H9 (cell line): ENCODE measurements around the gene CRYM. TPM values are rescaled to one million over a fixed set of nuclear protein-coding genes. Genes with fewer than 3 reads are reported as not detected.

Experiments
- DNase-seq: peaks from one replicate; pipeline ENCODE4 v3.0.0-alpha.2; 2017
- H2AFZ ChIP-seq: one replicate; pipeline ENCODE4 v1.6.1; 2013; ENCODE audit warnings: mild to moderate bottlenecking, low read length, control low read depth, moderate library complexity
- H2AK5ac ChIP-seq: 2 replicates; pipeline ENCODE4 v1.6.1; 2013; ENCODE audit warnings: low read length, control low read depth, mixed read lengths; ENCODE audit not compliant: insufficient read length
- H2BK120ac ChIP-seq: one replicate; pipeline ENCODE4 v1.6.1; 2013; ENCODE audit warnings: low read depth, mild to moderate bottlenecking, low read length, control low read depth, inconsistent platforms; ENCODE audit not compliant: poor library complexity, severe bottlenecking
- H2BK12ac ChIP-seq: 2 replicates; pipeline ENCODE4 v1.6.1; 2013; ENCODE audit warnings: low read length, control low read depth, mixed read lengths, low read depth; ENCODE audit not compliant: insufficient read length
- H2BK15ac ChIP-seq: 2 replicates; pipeline ENCODE4 v1.6.1; 2013; ENCODE audit warnings: low read depth, low read length, control low read depth
- H2BK20ac ChIP-seq: one replicate; pipeline ENCODE4 v1.6.1; 2013; ENCODE audit warnings: low read depth, mild to moderate bottlenecking, low read length, control low read depth, inconsistent platforms; ENCODE audit not compliant: poor library complexity, severe bottlenecking
- H2BK5ac ChIP-seq: 2 replicates; pipeline ENCODE4 v1.6.1; 2013; ENCODE audit warnings: low read length, control low read depth, mixed read lengths; ENCODE audit not compliant: insufficient read length
- H3K14ac ChIP-seq: 2 replicates; pipeline ENCODE4 v1.6.1; 2013; ENCODE audit warnings: low read length, control low read depth; ENCODE audit not compliant: insufficient read depth
- H3K18ac ChIP-seq: 2 replicates; pipeline ENCODE4 v1.6.1; 2013; ENCODE audit warnings: low read depth, mild to moderate bottlenecking, mixed read lengths, low read length, control low read depth; ENCODE audit not compliant: insufficient read length
- H3K23ac ChIP-seq: 2 replicates; pipeline ENCODE4 v1.6.1; 2013; ENCODE audit warnings: low read length, control low read depth, mixed read lengths, low read depth; ENCODE audit not compliant: insufficient read length
- H3K23me2 ChIP-seq: 2 replicates; pipeline ENCODE4 v1.6.1; 2013; ENCODE audit warnings: low read depth, mild to moderate bottlenecking, mixed read lengths, low read length, control low read depth; ENCODE audit not compliant: insufficient read length, poor library complexity, severe bottlenecking
- H3K27ac ChIP-seq: 2 replicates; pipeline ENCODE4 v1.5.1; 2013; ENCODE audit warnings: low read length, control low read depth, mixed read lengths, low read depth; ENCODE audit not compliant: insufficient read length
- H3K27me3 ChIP-seq: 2 replicates; pipeline ENCODE4 v1.6.1; 2013; ENCODE audit warnings: low read length, control low read depth, inconsistent platforms; ENCODE audit not compliant: insufficient read depth
- H3K4ac ChIP-seq: 2 replicates; pipeline ENCODE4 v1.6.1; 2013; ENCODE audit warnings: low read depth, mild to moderate bottlenecking, control low read depth, inconsistent platforms, low read length, moderate library complexity
- H3K4me1 ChIP-seq: 2 replicates; pipeline ENCODE4 v1.6.1; 2013; ENCODE audit warnings: low read length, control low read depth, inconsistent platforms; ENCODE audit not compliant: insufficient read depth
- H3K4me2 ChIP-seq: 2 replicates; pipeline ENCODE4 v1.6.1; 2013; ENCODE audit warnings: low read length, control low read depth, mixed read lengths; ENCODE audit not compliant: insufficient read length, insufficient read depth
- H3K56ac ChIP-seq: 2 replicates; pipeline ENCODE4 v1.6.1; 2013; ENCODE audit warnings: low read depth, mild to moderate bottlenecking, mixed read lengths, low read length, control low read depth; ENCODE audit not compliant: insufficient read length
- H3K79me1 ChIP-seq: 2 replicates; pipeline ENCODE4 v1.6.1; 2013; ENCODE audit warnings: low read depth, mild to moderate bottlenecking, moderate library complexity, low read length, control low read depth, inconsistent platforms; ENCODE audit not compliant: insufficient read depth, poor library complexity, severe bottlenecking
- H3K79me2 ChIP-seq: 2 replicates; pipeline ENCODE4 v1.6.1; 2013; ENCODE audit warnings: low read length, control low read depth, inconsistent platforms; ENCODE audit not compliant: insufficient read depth
- H3K9ac ChIP-seq: 2 replicates; pipeline ENCODE4 v1.6.1; 2013; ENCODE audit warnings: low read length, control low read depth, mixed read lengths; ENCODE audit not compliant: insufficient read length; ENCODE audit errors: extremely low read depth
- H3K9me3 ChIP-seq: one replicate; pipeline ENCODE4 v1.6.1; 2013; ENCODE audit warnings: low read depth, low read length, inconsistent platforms; ENCODE audit not compliant: control insufficient read depth
- H3T11ph ChIP-seq: one replicate; pipeline ENCODE4 v1.6.1; 2013; ENCODE audit warnings: mild to moderate bottlenecking, low read length, control low read depth, inconsistent platforms
- H4K20me1 ChIP-seq: one replicate; pipeline ENCODE4 v1.6.1; 2013; ENCODE audit not compliant: control insufficient read depth, insufficient read length, insufficient read depth
- H4K5ac ChIP-seq: 2 replicates; pipeline ENCODE4 v1.6.1; 2013; ENCODE audit warnings: low read depth, mild to moderate bottlenecking, mixed read lengths, low read length, control low read depth; ENCODE audit not compliant: insufficient read length
- H4K8ac ChIP-seq: replicated peaks from 2 replicates; pipeline ENCODE4 v1.6.1; 2013; ENCODE audit warnings: low read length, control low read depth, mixed read lengths, low read depth; ENCODE audit not compliant: insufficient read length
- H4K91ac ChIP-seq: 2 replicates; pipeline ENCODE4 v1.6.1; 2013; ENCODE audit warnings: low read depth, mild to moderate bottlenecking, moderate library complexity, mixed read lengths, low read length, control low read depth; ENCODE audit not compliant: insufficient read length
- H3K27ac Mint-ChIP-seq, 3 experiments: 2 replicates in 2 of 3; 3 replicates in 1 of 3; pipeline ENCODE4 v1.8.0; 2020 to 2021; ENCODE audit warnings: mixed read lengths in 3 of 3, mild to moderate bottlenecking in 1 of 3, moderate library complexity in 1 of 3
- H3K27me3 Mint-ChIP-seq: 2 replicates; pipeline ENCODE4 v1.8.0; 2021; ENCODE audit warnings: low read depth, mild to moderate bottlenecking, moderate library complexity, mixed read lengths
- H3K36me3 Mint-ChIP-seq, 3 experiments: 2 replicates in 2 of 3; 3 replicates in 1 of 3; pipeline ENCODE4 v1.8.0; 2020 to 2021; ENCODE audit warnings: low read depth in 3 of 3, mixed read lengths in 3 of 3; ENCODE audit not compliant: insufficient read depth in 1 of 3
- H3K4me1 Mint-ChIP-seq, 2 experiments: 2 replicates each; pipeline ENCODE4 v1.8.0; 2020; ENCODE audit warnings: mixed read lengths in 2 of 2
- H3K4me3 Mint-ChIP-seq, 2 experiments: 2 replicates in 1 of 2; 3 replicates in 1 of 2; pipeline ENCODE4 v1.8.0; 2020 to 2021; ENCODE audit warnings: mild to moderate bottlenecking in 2 of 2, mixed read lengths in 2 of 2, moderate library complexity in 1 of 2
- H3K9me3 Mint-ChIP-seq, 2 experiments: 2 replicates in 1 of 2; 3 replicates in 1 of 2; pipeline ENCODE4 v1.8.0; 2020; ENCODE audit warnings: mild to moderate bottlenecking in 2 of 2, mixed read lengths in 2 of 2, moderate library complexity in 1 of 2
- CTCF ChIP-seq: fragments of 200-600 bp; sonication (generic); conservative IDR thresholded peaks from 3 replicates; pipeline ENCODE4 v1.8.0; 2021; ENCODE audit warnings: antibody characterized with exemption, mild to moderate bottlenecking
- total RNA-seq: library from RNA; stranded (reverse); gene quantifications from 2 replicates; pipeline ENCODE4 v1.2.1, GENCODE V29; 2021

The CRYM gene
- total RNA-seq, 1 experiment from 2014 or later, result 17.8 TPM

- Histone ChIP-seq H3K4me1 (peaks cover 10% of the 10 kb centered on the region), H4K91ac (no peak overlapping the region), H2AFZ (no peak overlapping the region), H2AK5ac (no peak overlapping the region), H2BK15ac (no peak overlapping the region), H4K5ac (no peak overlapping the region), H3K23ac (no peak overlapping the region), H3K56ac (no peak overlapping the region), H3K14ac (no peak overlapping the region), H3K23me2 (no peaks in the 10 kb centered on the region), H2BK120ac (no peak overlapping the region), H3K9ac (no peak overlapping the region), H3K4ac (no peak overlapping the region), H3K4me2 (no peak overlapping the region), H3K27ac (no peak overlapping the region), H2BK20ac (no peak overlapping the region), H3K79me1 (no peaks in the 10 kb centered on the region), H2BK12ac (no peak overlapping the region), H3K9me3 (no peaks in the 10 kb centered on the region), H3T11ph (no peak overlapping the region), H2BK5ac (no peak overlapping the region), H4K8ac (no peak overlapping the region), H3K27me3 (no peaks in the 10 kb centered on the region; the same call in 1 of the 2 replicates), H3K79me2 (no peaks in the 10 kb centered on the region), H4K20me1 (no peaks in the 10 kb centered on the region), H3K18ac (no peak overlapping the region)
- Mint-ChIP-seq H3K36me3 (no peaks in the 10 kb centered on the region), H3K4me3 (no peak overlapping the region), H3K27ac (no peak overlapping the region), H3K27me3 (peaks cover 13% of the 10 kb centered on the region), H3K9me3 (no peaks in the 10 kb centered on the region), H3K4me1 (peaks cover 26 to 32% of the 10 kb centered on the region in 2 experiments)
- no peak for DNase-seq
- no peak for TF ChIP-seq CTCF
These were observed 51.3 kb downstream of the CRYM start for GRCh38 chr16:21226749-21227148.
